ENCODE results near the gene GPR37L1.
"Not testable (repeated sequence)": the region's sequence is repeated elsewhere in the genome, so short reads cannot be mapped to it uniquely, and the experiment has no call there.

Gene GPR37L1

GRCh38 chr1:202134645-202135172, 12.0 kb downstream of the GPR37L1 start:
- no peak for DNase-seq (ENCODE audit: low spot score)

- DNase-seq (ENCODE audit: low spot score), result peak; percentile 75
Measured at GRCh38 chr1:202135221-202135721, 12.6 kb downstream of the GPR37L1 start.

- no peak for DNase-seq (ENCODE audit: low spot score)
Measured at GRCh38 chr1:202140833-202141232, 18.1 kb downstream of the GPR37L1 start.

- DNase-seq (ENCODE audit: low spot score), result not testable (repeated sequence)
Measured at GRCh38 chr1:202141468-202141867, 18.8 kb downstream of the GPR37L1 start.

GRCh38 chr1:202143011-202143767, 20.5 kb downstream of the GPR37L1 start:
- DNase-seq (ENCODE audit: low spot score), result no peak

- DNase-seq (ENCODE audit: low spot score), result peak; percentile 25
Measured at GRCh38 chr1:202143768-202144401, 21.2 kb downstream of the GPR37L1 start.

GRCh38 chr1:202144402-202145067, 21.8 kb downstream of the GPR37L1 start, which contains the start of gene ARL8A:
ARL8A (minus strand) TSS chr1:202144737; CDS start chr1:202144572, 165 bp downstream.
- DNase-seq (ENCODE audit: low spot score), result peak; percentile 55

GRCh38 chr1:202145068-202145743, 22.5 kb downstream of the GPR37L1 start:
- DNase-seq (ENCODE audit: low spot score), result peak; percentile 29

GRCh38 chr1:202145744-202146140, 23.0 kb downstream of the GPR37L1 start:
- not testable (repeated sequence) for DNase-seq (ENCODE audit: low spot score)

GRCh38 chr1:202146279-202146678, 23.6 kb downstream of the GPR37L1 start:
- DNase-seq (ENCODE audit: low spot score), result no peak

- no peak for DNase-seq (ENCODE audit: low spot score)
Measured at GRCh38 chr1:202146993-202147392, 24.3 kb downstream of the GPR37L1 start.

- no peak for DNase-seq (ENCODE audit: low spot score)
Measured at GRCh38 chr1:202148391-202148790, 25.7 kb downstream of the GPR37L1 start.

GRCh38 chr1:202149566-202149965, 26.8 kb downstream of the GPR37L1 start:
- DNase-seq (ENCODE audit: low spot score), result no peak

GRCh38 chr1:202150187-202150586, 27.5 kb downstream of the GPR37L1 start:
- DNase-seq (ENCODE audit: low spot score), result no peak

- no peak for DNase-seq (ENCODE audit: low spot score)
Measured at GRCh38 chr1:202150602-202151001, 27.9 kb downstream of the GPR37L1 start.

- DNase-seq (ENCODE audit: low spot score), result no peak
Measured at GRCh38 chr1:202151045-202151444, 28.3 kb downstream of the GPR37L1 start.

GRCh38 chr1:202152399-202152798, 29.7 kb downstream of the GPR37L1 start:
- no peak for DNase-seq (ENCODE audit: low spot score)

GRCh38 chr1:202153284-202153683, 30.6 kb downstream of the GPR37L1 start:
- DNase-seq (ENCODE audit: low spot score), result no peak

GRCh38 chr1:202154148-202154765, 31.5 kb downstream of the GPR37L1 start:
- no peak for DNase-seq (ENCODE audit: low spot score)

GRCh38 chr1:202154766-202155477, 32.2 kb downstream of the GPR37L1 start:
- DNase-seq (ENCODE audit: low spot score), result peak; percentile 30
